Aorta (tissue), 5 donors: ENCODE data around the gene STARD9. TPM values are rescaled to one million over a fixed set of nuclear protein-coding genes. Genes with fewer than 3 reads are reported as not detected.

Source experiments
- ATAC-seq: fragments of 200-7000 bp; cut with Tn5 transposase; one replicate; pipeline ENCODE4 v1.9.1; 2022; ENCODE audit warnings: moderate library complexity; ENCODE audit not compliant: low FRiP score
- DNase-seq, 2 donors: peaks; one replicate each; pipeline ENCODE4 v3.0.0-alpha.2; 2020
- H3K27ac ChIP-seq, 2 donors: one replicate each; pipeline ENCODE4 v1.5.1; 2013; ENCODE audit warnings: low read length in 2 of 2, mild to moderate bottlenecking in 2 of 2, moderate library complexity in 2 of 2, control low read depth in 1 of 2, inconsistent platforms in 1 of 2, low read depth in 1 of 2
- H3K27me3 ChIP-seq, 2 donors: one replicate each; pipeline ENCODE4 v1.6.1; 2013; ENCODE audit warnings: control low read depth in 1 of 2, low read length in 1 of 2, mild to moderate bottlenecking in 1 of 2, moderate library complexity in 1 of 2; ENCODE audit not compliant: insufficient read depth in 2 of 2, control insufficient read depth in 1 of 2
- H3K36me3 ChIP-seq, 2 donors: one replicate each; pipeline ENCODE4 v1.6.1; 2013; ENCODE audit warnings: control low read depth in 1 of 2, low read length in 1 of 2, mild to moderate bottlenecking in 1 of 2; ENCODE audit not compliant: insufficient read depth in 2 of 2, control insufficient read depth in 1 of 2
- H3K4me1 ChIP-seq, 2 donors: one replicate each; pipeline ENCODE4 v1.6.1; 2013; ENCODE audit warnings: low read length in 2 of 2, control low read depth in 1 of 2, mild to moderate bottlenecking in 1 of 2, moderate library complexity in 1 of 2; ENCODE audit not compliant: insufficient read depth in 2 of 2, control insufficient read depth in 1 of 2
- H3K4me3 ChIP-seq, 2 donors: one replicate each; pipeline ENCODE4 v1.5.1; 2013; ENCODE audit warnings: low read length in 2 of 2, control low read depth in 1 of 2, mild to moderate bottlenecking in 1 of 2
- H3K9me3 ChIP-seq: one replicate; pipeline ENCODE4 v1.6.1; 2013; ENCODE audit warnings: mild to moderate bottlenecking, low read length; ENCODE audit not compliant: control insufficient read depth
- WGBS, 2 donors: extraction: QIAGEN DNeasy Blood & Tissue Kit; methylation state at CpG; one replicate each; pipeline ENCODE4 v1.1.7; 2013; 5-methylcytosine and 5-hydroxymethylcytosine counted together
- intact Hi-C, 2 donors: fragments of 100-400 bp; cut with DNase I; formaldehyde crosslinking; loops; one replicate each; pipeline versions ENCODE4 v1.14.2 to v1.15.0; 2022
- polyA plus RNA-seq, 2 donors: library from polyadenylated mRNA; stranded (reverse); fragments of 200-250 nt; gene quantifications; one replicate each; pipeline ENCODE4 v1.2.3, GENCODE V29; 2013
- total RNA-seq, 2 donors: library from RNA; stranded (reverse); fragmentation: NEBNext Ultra II Directional; extraction: Animal tissue kit (Norgen Biotek cat#: 25700); gene quantifications; one replicate each; pipeline ENCODE4 v1.2.1, GENCODE V29; 2021
- donor health status: healthy with polysubstance abuse.
- donor health status: Bipolar disorder and iron deficiency.
- donor health status: DM: no; HTN: no; CAD: no.
- donor health status: DM: no; HTN: no; CAD: no.
- donor health status: DM: yes; HTN: yes; CAD: no.

Gene STARD9
- total and polyA plus RNA-seq, 4 donors: 3.3 to 65.8 (median 26.5) TPM

DNA sequence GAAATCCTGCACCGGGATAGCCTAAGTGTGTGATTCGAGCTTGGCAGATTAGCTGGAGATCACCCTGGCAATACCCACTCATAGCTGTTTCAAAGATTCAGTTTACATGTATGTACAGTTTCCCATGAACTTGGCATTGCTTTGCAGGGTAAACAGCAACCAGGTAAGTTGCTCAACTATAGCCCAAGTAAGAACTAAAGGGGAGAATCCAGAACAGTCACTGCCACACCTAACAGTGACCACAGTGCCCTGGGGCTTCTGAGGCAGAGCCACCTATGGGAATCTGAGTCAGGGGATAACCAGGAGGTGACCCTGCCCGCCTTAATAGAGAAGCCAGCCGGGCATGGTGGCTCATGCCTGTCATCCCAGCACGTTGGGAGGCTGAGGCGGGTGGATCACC is 145.6 kb downstream of the STARD9 start:
- ATAC-seq (no peak), DNase-seq (no peak)
- Histone ChIP-seq H3K36me3 (peaks cover 4 to 8% of the 10 kb centered on the region in 2 donors), H3K9me3 (no peaks in the 10 kb centered on the region), H3K27ac (peak overlapping the region in 1 of 2 donors; percentile 5), H3K27me3 (no peaks in the 10 kb centered on the region), H3K4me3 (no peak overlapping the region), H3K4me1 (no peaks in the 10 kb centered on the region)
- intact Hi-C loops: no loop called here
- WGBS, 2 donors: 62 to 67% methylated on average over 6 of the region's 6 CpGs

DNA sequence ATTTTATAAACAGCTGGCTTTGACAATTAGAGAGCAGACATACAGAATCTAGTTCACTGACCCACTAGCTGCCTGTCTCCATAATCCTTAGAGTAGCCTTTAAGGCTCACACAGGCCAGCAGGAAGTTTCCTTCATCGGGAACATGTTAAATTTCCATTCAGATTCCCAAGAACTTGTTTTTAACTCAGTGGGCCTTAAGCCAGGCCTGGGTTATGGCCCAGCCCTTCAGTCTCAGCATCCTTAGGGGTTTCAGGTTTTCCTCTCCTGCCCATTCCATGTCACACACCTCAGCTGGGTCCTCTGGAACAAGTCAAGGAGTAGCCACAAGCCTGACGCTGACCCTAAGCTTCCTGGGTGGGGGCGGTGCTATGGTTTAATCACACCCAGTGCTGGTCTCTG is 146.5 kb downstream of the STARD9 start:
- no peak overlapping the region for H3K4me3 ChIP-seq
- no peaks in the 10 kb centered on the region for H3K4me1 ChIP-seq
- WGBS, 2 donors: 22 to 36% methylated on average over 3 of the region's 3 CpGs
- no peaks in the 10 kb centered on the region for H3K27me3 ChIP-seq
- no peaks in the 10 kb centered on the region for H3K9me3 ChIP-seq
- intact Hi-C loops: no loop called here
- H3K36me3 ChIP-seq: peaks cover 4 to 6% of the 10 kb centered on the region in 2 donors
- ATAC-seq (no peak), DNase-seq (no peak)
- peak overlapping the region; percentile 37 to 84 for H3K27ac ChIP-seq

DNA sequence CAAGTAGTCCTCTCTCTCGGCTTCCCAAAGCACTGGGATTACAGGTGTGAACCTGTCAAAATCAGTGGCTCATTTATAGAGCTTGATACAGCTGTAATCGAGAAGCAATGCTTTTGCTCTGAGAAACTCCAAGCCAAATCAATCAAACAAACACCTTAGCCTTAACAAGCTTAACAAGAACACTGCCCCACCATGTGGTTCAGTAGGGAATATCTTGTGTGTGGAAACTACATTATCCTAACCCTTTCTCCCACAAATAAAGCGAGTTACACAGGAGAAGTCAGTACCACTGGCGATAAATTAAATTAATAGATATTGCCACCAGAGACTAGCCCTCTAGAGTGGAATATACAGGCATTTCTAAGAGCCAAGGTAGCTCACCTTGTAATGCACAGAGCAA is 147.7 kb downstream of the STARD9 start:
- Histone ChIP-seq H3K36me3 (peaks cover 4 to 6% of the 10 kb centered on the region in 2 donors), H3K4me3 (no peak overlapping the region), H3K4me1 (no peaks in the 10 kb centered on the region), H3K9me3 (no peaks in the 10 kb centered on the region), H3K27me3 (no peaks in the 10 kb centered on the region), H3K27ac (no peak overlapping the region)
- DNase-seq (no peak), ATAC-seq (no peak)
- intact Hi-C loops: no loop called here
- 85 to 86% methylated on average over 4 of the region's 4 CpGs for WGBS, 2 donors

DNA sequence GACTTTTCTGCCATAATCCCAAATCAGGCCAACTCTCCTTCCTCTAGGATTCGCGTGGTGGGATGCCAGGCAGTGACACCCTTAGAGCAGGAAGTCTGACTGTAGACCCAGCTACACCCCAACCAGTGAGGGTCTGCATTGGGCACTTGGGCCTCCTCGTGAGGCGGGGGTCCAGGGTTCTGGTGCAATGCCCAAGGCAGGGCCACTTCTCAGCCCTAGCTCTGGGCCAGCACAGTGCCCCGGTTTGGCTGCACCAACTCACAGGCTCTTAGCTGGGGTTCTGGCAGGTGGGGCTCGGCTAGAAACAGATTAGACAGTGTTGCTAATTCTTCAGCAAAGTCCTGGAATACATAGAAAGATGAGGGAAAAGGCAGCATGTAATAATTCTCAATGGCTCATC is 148.9 kb downstream of the STARD9 start:
- no peak for DNase-seq
- no peaks in the 10 kb centered on the region for H3K27me3 ChIP-seq
- no peak for ATAC-seq
- 74 to 78% methylated on average over 6 of the region's 6 CpGs for WGBS, 2 donors
- peaks cover 4 to 5% of the 10 kb centered on the region in 2 donors for H3K36me3 ChIP-seq
- H3K4me1 ChIP-seq: no peaks in the 10 kb centered on the region
- no peaks in the 10 kb centered on the region for H3K9me3 ChIP-seq
- intact Hi-C loops: no loop called here
- H3K27ac ChIP-seq: no peak overlapping the region
- no peak overlapping the region for H3K4me3 ChIP-seq

DNA sequence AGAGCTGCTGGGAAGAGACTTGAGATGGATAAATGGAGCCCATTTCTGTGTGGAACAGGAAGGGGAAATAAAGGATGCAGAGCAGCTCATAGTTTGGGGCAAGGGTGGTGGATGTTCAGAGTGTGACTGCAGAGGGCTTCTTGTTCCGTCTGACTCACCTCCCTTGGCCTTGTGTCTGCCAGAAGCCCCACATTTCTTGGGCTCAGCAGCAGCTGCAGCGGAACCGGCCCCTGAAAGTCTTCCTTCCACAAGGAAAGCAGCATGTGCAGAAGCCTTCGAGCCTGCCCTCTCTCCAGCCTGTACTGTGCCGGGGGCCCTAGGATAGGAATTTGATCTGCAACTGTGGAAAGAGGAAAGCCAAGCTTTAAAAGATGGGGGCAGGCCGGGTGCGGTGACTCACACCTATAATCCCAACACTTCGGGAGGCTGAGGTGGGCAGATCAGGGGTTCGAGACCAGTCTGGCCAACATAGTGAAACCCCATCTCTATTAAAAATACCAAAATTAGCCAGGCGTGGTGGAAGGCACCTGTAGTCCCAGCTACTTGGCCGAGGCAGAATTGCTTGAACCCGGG is 150.0 kb downstream of the STARD9 start:
- ATAC-seq (no peak), DNase-seq (no peak)
- Histone ChIP-seq H3K4me3 (no peak overlapping the region), H3K4me1 (no peaks in the 10 kb centered on the region), H3K9me3 (no peaks in the 10 kb centered on the region), H3K27ac (no peak overlapping the region), H3K27me3 (no peaks in the 10 kb centered on the region), H3K36me3 (peaks cover 2 to 4% of the 10 kb centered on the region in 2 donors)
- WGBS, 2 donors: 79 to 80% methylated on average over 12 of the region's 12 CpGs
- intact Hi-C loops: no loop called here

GRCh38 chr15:42726114-42726513 is 150.7 kb downstream of the STARD9 start:
- Histone ChIP-seq H3K4me1 (no peaks in the 10 kb centered on the region), H3K4me3 (no peak overlapping the region), H3K27me3 (no peaks in the 10 kb centered on the region), H3K9me3 (no peaks in the 10 kb centered on the region), H3K27ac (no peak overlapping the region), H3K36me3 (peaks cover 4 to 5% of the 10 kb centered on the region in 2 donors)
- WGBS, 2 donors: 72 to 81% methylated on average over 11 of the region's 11 CpGs
- intact Hi-C loops: no loop called here
- DNase-seq (no peak), ATAC-seq (no peak)

DNA sequence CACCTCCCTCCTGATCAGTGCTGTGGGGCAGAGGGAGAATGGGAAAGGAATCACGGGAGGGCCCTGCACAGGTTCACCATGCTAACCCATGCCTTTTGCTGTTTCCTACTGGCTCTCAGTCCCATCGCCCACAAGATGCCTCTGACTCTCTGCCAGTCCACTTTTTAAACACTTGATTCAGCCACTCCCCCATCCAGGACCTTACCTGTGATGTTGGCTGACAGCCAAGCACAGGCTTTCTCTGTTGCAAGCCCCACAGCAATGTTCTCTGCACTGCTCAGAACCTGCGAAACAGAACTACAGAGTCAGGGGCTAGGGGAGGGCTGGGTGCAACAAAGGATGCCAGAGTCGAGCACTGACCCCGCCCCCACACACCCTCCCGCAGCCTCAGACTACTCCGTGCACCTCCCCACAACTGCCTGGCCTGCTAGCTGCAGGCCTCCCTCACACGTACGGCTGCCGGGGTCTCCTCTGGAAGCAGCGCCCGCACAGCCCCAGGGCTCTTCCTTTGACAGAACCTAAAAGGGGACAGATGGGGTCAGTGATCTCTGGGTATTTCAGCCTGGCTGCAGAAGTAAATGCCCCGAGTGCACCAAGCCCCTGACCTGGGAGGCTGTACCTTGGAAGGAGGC is 152.5 kb downstream of the STARD9 start:
- H3K36me3 ChIP-seq: peaks cover 4 to 6% of the 10 kb centered on the region in 2 donors
- no peaks in the 10 kb centered on the region for H3K4me1 ChIP-seq
- DNase-seq (no peak), ATAC-seq (no peak)
- H3K27me3 ChIP-seq: no peaks in the 10 kb centered on the region
- 68 to 74% methylated on average over 13 of the region's 13 CpGs for WGBS, 2 donors
- no peak overlapping the region for H3K27ac ChIP-seq
- H3K9me3 ChIP-seq: no peaks in the 10 kb centered on the region
- intact Hi-C loops: no loop called here
- H3K4me3 ChIP-seq: no peak overlapping the region

GRCh38 chr15:42728560-42728959 is 153.2 kb downstream of the STARD9 start:
- Histone ChIP-seq H3K27ac (no peak overlapping the region), H3K36me3 (peaks cover 4 to 6% of the 10 kb centered on the region in 2 donors), H3K4me3 (no peak overlapping the region), H3K27me3 (no peaks in the 10 kb centered on the region), H3K9me3 (no peaks in the 10 kb centered on the region), H3K4me1 (no peaks in the 10 kb centered on the region)
- 78 to 84% methylated on average over 5 of the region's 5 CpGs for WGBS, 2 donors
- intact Hi-C loops: no loop called here
- ATAC-seq (no peak), DNase-seq (no peak)

DNA sequence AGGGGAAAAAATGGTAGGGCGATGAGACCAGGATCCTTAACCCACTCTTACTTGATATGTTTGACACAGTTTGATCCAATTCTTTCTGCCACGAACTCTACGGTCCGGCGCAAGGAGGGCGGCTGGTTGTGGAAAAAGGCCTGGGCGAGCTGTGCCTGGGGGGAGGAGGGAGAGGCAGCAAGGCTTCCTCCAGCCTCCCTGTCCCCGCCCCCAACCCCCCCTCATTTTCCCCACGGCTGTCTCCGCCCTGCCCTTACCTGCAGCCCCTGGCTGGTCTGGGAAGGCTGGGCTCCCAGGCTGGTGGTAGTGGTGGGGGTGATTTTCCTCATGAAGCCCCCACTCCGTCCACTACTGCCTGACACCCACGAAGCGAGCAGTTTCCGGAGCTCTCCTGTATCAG is 153.6 kb downstream of the STARD9 start:
- ATAC-seq: no peak
- peaks cover 4 to 6% of the 10 kb centered on the region in 2 donors for H3K36me3 ChIP-seq
- no peak overlapping the region for H3K27ac ChIP-seq
- intact Hi-C loops: no loop called here
- no peak for DNase-seq
- no peaks in the 10 kb centered on the region for H3K9me3 ChIP-seq
- WGBS, 2 donors: 73 to 76% methylated on average over 13 to 14 of the region's 14 CpGs
- H3K4me3 ChIP-seq: no peak overlapping the region
- H3K4me1 ChIP-seq: no peaks in the 10 kb centered on the region
- H3K27me3 ChIP-seq: no peaks in the 10 kb centered on the region
